Kidney tubule cell (primary cell): ENCODE data around the gene MCRIP1.
"Not testable (repeated sequence)": the region's sequence is repeated elsewhere in the genome, so short reads cannot be mapped to it uniquely, and the experiment has no call there.

Experiments
- DNase-seq: peaks from one replicate; pipeline ENCODE4 v3.0.0-alpha.2; 2018; ENCODE audit warnings: low spot score

The MCRIP1 gene

DNA sequence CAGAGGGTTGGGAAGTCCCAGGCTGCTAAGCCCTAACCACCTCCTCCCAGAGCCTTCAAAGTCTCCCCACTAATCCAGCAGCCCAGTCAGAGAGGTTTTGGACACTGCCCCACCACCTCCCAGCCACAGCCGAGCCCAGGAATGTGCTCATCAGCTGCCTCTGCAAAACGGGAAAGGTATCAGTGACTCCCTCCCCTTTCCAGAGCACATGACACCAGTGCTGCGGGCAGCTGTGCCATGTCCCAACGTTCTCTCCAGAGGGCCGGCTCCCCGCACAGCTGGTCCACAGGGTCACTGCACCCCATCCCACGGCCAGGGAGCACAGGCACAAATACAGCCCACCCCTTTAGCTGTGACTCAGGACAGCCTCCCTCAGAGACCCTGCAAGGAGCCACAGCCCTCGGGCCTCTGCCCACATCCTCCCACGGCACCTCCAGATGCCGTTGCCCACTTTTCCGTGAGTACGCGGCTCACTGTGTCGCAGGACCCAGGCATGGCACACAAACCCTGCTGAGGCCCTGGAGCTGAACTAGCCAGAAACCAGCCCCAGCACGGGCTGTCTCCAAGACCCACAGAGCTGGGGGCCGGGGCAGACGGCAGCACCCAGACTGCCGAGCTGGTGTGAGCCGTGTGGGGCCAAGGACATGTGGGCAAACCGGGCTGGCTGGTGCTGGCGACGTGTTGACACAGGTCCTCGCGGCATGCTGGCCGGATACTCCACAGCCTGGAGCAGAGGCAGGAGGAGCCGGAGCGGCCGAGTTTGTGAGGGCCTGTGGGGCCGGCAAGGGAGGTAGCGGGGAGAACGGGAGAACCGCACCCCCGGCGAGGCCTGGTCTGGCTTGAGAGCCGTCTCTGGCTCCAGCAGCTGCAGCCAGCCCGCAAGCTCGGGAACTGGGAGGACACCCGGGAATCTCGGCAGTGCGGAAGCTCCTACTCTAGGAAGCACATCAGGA lies 8.0 kb upstream of the MCRIP1 start:
- DNase-seq = no peak

- not testable (repeated sequence) for DNase-seq
Measured at GRCh38 chr17:81840059-81840458, 7.0 kb upstream of the MCRIP1 start.

- no peak for DNase-seq
Measured at GRCh38 chr17:81839301-81839700, 6.2 kb upstream of the MCRIP1 start.

GRCh38 chr17:81838753-81839255 lies 5.7 kb upstream of the MCRIP1 start:
- DNase-seq = no peak

DNA sequence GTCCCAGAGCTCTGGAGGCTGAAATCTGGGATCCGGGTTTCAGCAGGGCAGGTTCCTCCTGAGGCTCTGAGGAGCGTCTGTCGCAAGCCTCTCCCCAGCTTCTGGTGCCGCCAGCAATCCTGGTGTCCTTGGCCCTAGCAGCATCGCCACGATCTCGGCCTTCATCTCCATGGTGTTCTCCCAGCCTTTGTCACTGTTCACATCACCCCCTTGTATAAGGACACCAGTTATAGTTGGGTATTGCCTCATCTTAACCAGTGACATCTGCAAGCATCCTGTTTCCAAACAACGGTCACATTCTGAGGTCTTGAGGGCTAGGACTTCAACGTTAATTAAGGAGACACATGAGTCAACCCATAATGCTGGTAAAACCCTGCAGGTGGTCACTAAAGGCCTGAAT lies 4.5 kb upstream of the MCRIP1 start:
- no peak for DNase-seq

DNA sequence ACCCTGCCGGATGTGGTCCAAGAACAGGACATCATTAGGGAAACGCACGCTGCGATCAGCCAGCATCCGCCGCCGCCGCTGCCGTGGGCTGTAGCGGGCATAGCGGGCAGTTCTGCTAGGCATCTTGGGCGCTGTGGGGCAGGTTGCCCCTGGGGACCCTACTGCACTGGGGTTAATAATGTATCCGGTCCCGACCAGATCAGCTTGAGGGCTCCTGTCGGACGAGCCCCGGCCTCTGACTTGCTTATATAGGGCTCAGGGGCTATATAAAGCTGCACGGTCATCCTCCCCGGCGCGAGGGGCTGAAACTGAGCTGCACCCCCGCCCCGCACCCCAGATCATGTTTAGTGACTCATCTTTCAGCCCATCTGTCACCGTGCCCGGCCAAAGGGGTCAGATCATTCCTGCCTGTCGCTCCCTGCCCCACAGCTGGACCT lies 1.8 kb upstream of the MCRIP1 start, which contains the start of gene PPP1R27:
Gene PPP1R27 (minus strand): TSS at position 220 of the 437 bp plus-strand sequence. CDS start 97 bp downstream, at position 123.
- DNase-seq = no peak

DNA sequence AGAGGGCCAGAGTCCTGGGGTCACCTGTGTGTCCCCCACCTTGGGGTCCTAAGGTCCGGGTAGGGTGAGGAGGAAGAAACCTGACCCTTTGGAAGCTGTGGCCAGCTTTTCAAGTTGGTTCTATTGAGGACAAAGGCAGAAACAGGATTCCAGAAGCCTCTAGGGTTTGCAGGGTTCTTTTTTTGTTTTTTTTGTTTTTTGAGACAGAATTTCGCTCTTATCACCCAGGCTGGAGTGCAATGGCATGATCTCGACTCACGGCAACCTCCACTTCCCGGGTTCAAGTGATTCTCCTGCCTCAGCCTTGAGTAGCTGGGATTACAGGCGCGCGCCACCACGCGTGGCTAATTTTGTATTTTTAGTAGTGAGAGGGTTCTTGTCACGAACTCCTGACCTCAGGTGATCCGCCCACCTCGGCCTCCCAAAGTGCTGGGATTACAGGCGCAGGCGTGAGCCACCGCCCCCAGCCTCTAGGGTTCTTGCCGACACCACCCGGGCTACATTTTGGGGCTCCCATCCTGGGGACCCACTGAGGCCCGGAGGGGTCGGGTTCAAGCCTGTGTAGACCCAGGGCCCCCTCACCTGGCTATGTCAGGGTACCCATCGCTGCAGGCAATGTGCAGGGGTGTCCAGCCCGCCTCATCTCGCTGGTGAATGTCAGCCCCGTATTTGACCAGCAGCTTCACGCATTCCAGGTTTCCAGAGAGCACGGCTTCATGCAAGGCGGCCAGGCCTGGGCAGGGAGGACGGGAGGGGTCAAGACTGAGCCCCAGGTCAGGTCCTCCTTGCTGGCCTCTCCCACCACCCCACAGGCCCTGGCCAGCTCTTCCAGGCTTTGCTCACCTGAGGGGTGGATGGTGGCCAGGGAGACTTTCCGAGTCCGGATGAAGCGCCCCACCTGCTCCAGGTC lies 1.1 kb upstream of the MCRIP1 start:
- no peak for DNase-seq

DNA sequence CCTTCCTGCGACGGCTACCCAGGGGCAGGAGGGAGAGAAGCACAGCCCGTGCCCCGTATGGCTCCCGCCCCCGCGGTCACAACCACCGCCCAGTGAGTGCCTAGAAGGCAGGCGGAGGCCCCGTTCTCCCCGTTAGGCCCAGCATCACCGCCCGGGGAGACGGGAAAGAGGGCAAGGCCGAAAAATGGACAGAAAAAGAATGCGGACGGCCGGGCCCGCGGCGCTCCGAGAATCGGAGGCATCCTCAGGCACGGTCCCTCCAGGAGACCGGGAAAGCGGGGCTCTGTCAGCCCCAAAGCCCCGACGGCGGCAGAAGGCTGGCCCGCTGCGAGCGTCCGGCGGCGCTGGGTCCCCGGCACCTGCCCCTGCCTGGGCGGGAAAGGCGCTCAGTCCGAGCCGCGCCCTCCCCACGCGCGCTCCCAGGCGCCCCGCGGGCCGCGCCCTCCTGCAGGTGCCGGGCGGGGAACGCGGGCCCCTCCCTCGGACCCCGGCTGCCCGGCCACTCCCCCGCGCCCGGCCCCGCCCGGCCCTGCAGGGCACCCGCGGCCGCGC lies 407 bp downstream of the MCRIP1 start:
- DNase-seq = peak; percentile 32

- peak; percentile 59 for DNase-seq
Measured at GRCh38 chr17:81831957-81832607, 1.0 kb downstream of the MCRIP1 start.

- DNase-seq = no peak
Measured at GRCh38 chr17:81831563-81831956, 1.5 kb downstream of the MCRIP1 start.

DNA sequence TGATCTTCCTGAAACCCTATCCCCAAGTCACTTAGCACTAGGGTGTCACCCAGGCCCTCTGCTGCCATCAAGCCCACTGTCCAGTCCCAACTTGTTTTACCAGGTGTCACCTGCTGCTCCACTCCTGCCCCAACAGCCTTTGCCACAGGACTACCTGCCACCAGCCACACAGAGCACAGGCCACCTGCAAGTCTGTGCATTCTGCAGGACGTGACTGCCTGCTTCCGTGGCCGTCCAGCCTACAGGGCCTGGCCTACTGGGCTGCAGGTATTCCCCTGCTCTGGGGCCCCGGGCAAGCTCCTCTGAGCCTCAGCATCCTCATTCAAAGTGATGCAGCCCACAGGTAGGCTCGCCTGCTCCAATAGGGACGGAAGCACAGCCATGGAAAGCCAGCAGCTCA lies 3.2 kb downstream of the MCRIP1 start:
- DNase-seq = no peak

DNA sequence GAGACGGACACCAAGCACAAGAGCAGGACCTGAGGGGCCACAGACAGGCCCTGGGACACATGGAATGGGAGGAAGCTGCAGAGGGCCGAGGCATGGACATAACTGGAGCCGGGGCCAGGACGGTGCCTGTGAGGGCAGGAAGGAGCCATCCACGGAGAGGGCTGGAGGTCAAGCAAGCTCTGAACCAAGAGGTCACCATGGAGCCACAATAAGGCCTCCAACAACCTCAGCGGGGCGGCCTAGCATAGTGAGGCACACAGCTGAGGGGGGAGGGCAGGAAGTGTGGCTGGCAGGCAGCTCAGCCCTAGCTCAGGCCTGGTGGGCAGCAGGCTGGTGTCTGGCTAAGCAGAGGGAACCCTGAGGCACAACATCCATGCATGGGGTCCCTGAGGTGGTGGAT lies 4.4 kb downstream of the MCRIP1 start:
- DNase-seq = no peak

DNA sequence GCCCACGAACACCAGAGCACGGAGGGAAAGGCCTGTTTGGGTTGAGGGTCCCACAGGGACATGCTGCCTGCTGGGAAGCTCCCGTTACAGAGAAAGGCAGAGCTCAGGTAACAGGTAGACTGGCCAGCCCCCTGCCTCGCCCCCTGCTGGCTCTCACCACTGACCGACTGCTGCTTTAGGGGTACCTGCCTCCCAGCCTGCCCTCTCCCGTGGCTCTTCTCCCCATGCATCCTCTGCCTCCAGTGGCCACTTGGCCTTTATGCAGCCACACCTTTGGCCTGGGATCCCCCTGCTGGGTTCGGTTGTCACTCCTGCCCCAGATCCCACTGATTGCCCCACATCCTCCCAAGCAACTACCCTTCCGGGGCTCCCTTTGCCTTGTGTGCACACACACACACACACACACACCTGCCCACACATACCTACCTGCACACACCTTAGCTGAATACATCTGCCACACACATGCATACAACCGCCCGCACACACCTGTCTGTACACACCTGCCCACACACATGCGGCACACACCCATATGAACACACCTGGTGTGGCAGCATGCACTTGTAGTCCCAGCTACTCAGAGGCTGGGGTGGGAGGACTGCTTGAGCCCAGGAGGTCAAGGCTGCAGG lies 7.1 kb downstream of the MCRIP1 start:
- no peak for DNase-seq

- no peak for DNase-seq
Measured at GRCh38 chr17:81824595-81824994, 8.5 kb downstream of the MCRIP1 start.

GRCh38 chr17:81823820-81824550 lies 9.1 kb downstream of the MCRIP1 start:
- no peak for DNase-seq

- DNase-seq = no peak
Measured at GRCh38 chr17:81822996-81823819, 9.9 kb downstream of the MCRIP1 start.

GRCh38 chr17:81822312-81822637 lies 10.8 kb downstream of the MCRIP1 start:
- no peak for DNase-seq

DNA sequence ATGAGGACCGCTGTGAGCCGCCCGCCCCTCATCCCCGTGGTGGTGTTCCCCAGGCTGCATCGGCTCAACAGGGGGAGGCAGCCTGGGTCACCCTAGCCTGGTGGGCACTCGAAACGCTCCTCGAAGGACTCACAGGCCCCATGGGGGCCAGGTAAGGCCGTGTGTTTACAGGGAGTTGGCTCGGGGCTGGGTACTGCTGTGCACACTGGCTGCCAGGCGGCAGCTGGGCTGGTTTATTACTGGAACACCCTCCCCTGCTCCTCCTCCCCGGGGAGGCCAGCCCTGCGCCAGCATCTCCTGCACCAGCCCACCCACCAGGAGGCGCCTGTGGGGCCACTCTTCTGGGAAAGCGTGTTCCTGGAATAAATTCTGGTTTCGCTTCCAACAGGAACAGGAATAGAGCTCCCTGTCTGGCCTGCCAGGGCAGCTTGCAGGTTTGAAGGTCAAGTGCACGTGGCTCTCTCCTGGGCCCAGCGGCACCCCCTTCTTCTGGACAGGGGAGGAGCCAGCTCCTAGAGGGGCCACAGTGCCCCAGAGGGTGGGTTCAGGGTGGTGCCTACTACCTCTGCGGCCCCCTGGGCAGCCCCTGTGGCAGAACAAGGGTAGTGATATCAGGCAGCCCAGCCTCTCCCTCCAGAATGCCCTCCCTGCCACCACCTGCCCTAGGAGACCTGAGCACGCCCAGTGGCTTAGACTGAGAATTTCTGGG lies 11.3 kb downstream of the MCRIP1 start:
- DNase-seq = peak; percentile 83

- DNase-seq = no peak
Measured at GRCh38 chr17:81821147-81821546, 11.9 kb downstream of the MCRIP1 start.
